Measurements from ENCODE around the gene RORB. TPM values are rescaled to one million over a fixed set of nuclear protein-coding genes. Genes with fewer than 3 reads are reported as not detected.

The RORB gene
- total RNA-seq, 1 donor from 2014 or later = 0.21 TPM

GRCh38 chr9:74742191-74742790, 245.2 kb downstream of the RORB start:
- H3K36me3 ChIP-seq = no peaks in the 10 kb centered on the region
- no peaks in the 10 kb centered on the region for H3K4me1 ChIP-seq
- TF ChIP-seq, protein P1, sequence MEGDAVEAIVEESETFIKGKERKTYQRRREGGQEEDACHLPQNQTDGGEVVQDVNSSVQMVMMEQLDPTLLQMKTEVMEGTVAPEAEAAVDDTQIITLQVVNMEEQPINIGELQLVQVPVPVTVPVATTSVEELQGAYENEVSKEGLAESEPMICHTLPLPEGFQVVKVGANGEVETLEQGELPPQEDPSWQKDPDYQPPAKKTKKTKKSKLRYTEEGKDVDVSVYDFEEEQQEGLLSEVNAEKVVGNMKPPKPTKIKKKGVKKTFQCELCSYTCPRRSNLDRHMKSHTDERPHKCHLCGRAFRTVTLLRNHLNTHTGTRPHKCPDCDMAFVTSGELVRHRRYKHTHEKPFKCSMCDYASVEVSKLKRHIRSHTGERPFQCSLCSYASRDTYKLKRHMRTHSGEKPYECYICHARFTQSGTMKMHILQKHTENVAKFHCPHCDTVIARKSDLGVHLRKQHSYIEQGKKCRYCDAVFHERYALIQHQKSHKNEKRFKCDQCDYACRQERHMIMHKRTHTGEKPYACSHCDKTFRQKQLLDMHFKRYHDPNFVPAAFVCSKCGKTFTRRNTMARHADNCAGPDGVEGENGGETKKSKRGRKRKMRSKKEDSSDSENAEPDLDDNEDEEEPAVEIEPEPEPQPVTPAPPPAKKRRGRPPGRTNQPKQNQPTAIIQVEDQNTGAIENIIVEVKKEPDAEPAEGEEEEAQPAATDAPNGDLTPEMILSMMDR (IDR thresholded peaks at IDR 0.05) = no peak
- no peak overlapping the region for H3K27ac ChIP-seq
- DNase-seq (ENCODE audit: low spot score in 2 of 2) = no peak
- no peaks in the 10 kb centered on the region for H3K9me3 ChIP-seq
- no peak overlapping the region for H3K4me3 ChIP-seq
- intact Hi-C loops (cut with DNase I) = no loop called here
- H3K27me3 ChIP-seq = no peaks in the 10 kb centered on the region

All from ascending aorta (tissue), 2 donors.